IPS DF 6.9 (cell line): ENCODE measurements around the gene KCNMB2.

Experiments used
- DNase-seq: peaks from one replicate; pipeline ENCODE4 v3.0.0-alpha.2; 2013; ENCODE audit warnings: low read depth, low spot score
- H3K27ac ChIP-seq: one replicate; pipeline ENCODE4 v1.5.1; 2013; ENCODE audit warnings: low read length, control low read depth
- H3K27me3 ChIP-seq: 2 replicates; pipeline ENCODE4 v1.6.1; 2013; ENCODE audit warnings: mild to moderate bottlenecking, low read length; ENCODE audit not compliant: control insufficient read depth, insufficient read depth
- H3K36me3 ChIP-seq: 2 replicates; pipeline ENCODE4 v1.6.1; 2013; ENCODE audit warnings: low read length; ENCODE audit not compliant: control insufficient read depth, insufficient read depth
- H3K4me1 ChIP-seq: 2 replicates; pipeline ENCODE4 v1.6.1; 2013; ENCODE audit warnings: low read length; ENCODE audit not compliant: control insufficient read depth, insufficient read depth
- H3K4me3 ChIP-seq: 2 replicates; pipeline ENCODE4 v1.5.1; 2013; ENCODE audit warnings: mild to moderate bottlenecking, low read length
- H3K9me3 ChIP-seq: 2 replicates; pipeline ENCODE4 v1.6.1; 2013; ENCODE audit warnings: low read length, inconsistent platforms; ENCODE audit not compliant: control insufficient read depth, insufficient read depth
- WGBS: extraction: QIAGEN DNeasy Blood & Tissue Kit; methylation state at CpG from one replicate; pipeline ENCODE4 v1.1.7; 2013; ENCODE audit warnings: mixed read lengths, missing lambda C conversion rate; ENCODE audit not compliant: insufficient read length, insufficient coverage; 5-methylcytosine and 5-hydroxymethylcytosine counted together

The KCNMB2 gene

GRCh38 chr3:178672275-178672674 is 136.0 kb downstream of the KCNMB2 start:
- no peak for DNase-seq
- Histone ChIP-seq H3K4me1 (no peaks in the 10 kb centered on the region), H3K27ac (no peak overlapping the region), H3K27me3 (no peaks in the 10 kb centered on the region), H3K4me3 (no peak overlapping the region), H3K9me3 (no peaks in the 10 kb centered on the region), H3K36me3 (no peaks in the 10 kb centered on the region)
- no CpG with 5 or more reads among the region's 3 CpGs for WGBS

- no peaks in the 10 kb centered on the region for H3K27me3 ChIP-seq
- no CpG with 5 or more reads among the region's 1 CpG for whole genome bisulfite sequencing
- no peak overlapping the region for H3K27ac ChIP-seq
- no peak for DNase-seq
- H3K36me3 ChIP-seq = no peaks in the 10 kb centered on the region
- H3K4me3 ChIP-seq = no peak overlapping the region
- no peaks in the 10 kb centered on the region for H3K4me1 ChIP-seq
- no peaks in the 10 kb centered on the region for H3K9me3 ChIP-seq
Observed at GRCh38 chr3:178673529-178673928, 137.3 kb downstream of the KCNMB2 start.

GRCh38 chr3:178676077-178676476 is 139.8 kb downstream of the KCNMB2 start:
- H3K4me3 ChIP-seq = no peak overlapping the region
- no peak for DNase-seq
- H3K27ac ChIP-seq = no peak overlapping the region
- no peaks in the 10 kb centered on the region for H3K9me3 ChIP-seq
- no peaks in the 10 kb centered on the region for H3K36me3 ChIP-seq
- no peaks in the 10 kb centered on the region for H3K27me3 ChIP-seq
- no CpG with 5 or more reads among the region's 4 CpGs for WGBS
- H3K4me1 ChIP-seq = no peaks in the 10 kb centered on the region

- Histone ChIP-seq H3K9me3 (no peaks in the 10 kb centered on the region), H3K27ac (no peak overlapping the region), H3K27me3 (no peaks in the 10 kb centered on the region), H3K36me3 (no peaks in the 10 kb centered on the region), H3K4me3 (no peak overlapping the region), H3K4me1 (no peaks in the 10 kb centered on the region)
- DNase-seq = no peak
- WGBS = no CpG with 5 or more reads among the region's 9 CpGs
Observed at GRCh38 chr3:178676942-178677790, 140.9 kb downstream of the KCNMB2 start.

GRCh38 chr3:178677961-178678360 is 141.7 kb downstream of the KCNMB2 start:
- WGBS = no CpG with 5 or more reads among the region's 2 CpGs
- no peaks in the 10 kb centered on the region for H3K4me1 ChIP-seq
- no peaks in the 10 kb centered on the region for H3K27me3 ChIP-seq
- H3K27ac ChIP-seq = no peak overlapping the region
- DNase-seq = no peak
- no peaks in the 10 kb centered on the region for H3K9me3 ChIP-seq
- no peak overlapping the region for H3K4me3 ChIP-seq
- H3K36me3 ChIP-seq = no peaks in the 10 kb centered on the region

GRCh38 chr3:178680037-178680436 is 143.8 kb downstream of the KCNMB2 start:
- no peaks in the 10 kb centered on the region for H3K36me3 ChIP-seq
- H3K4me3 ChIP-seq = no peak overlapping the region
- no peaks in the 10 kb centered on the region for H3K4me1 ChIP-seq
- no CpG with 5 or more reads among the region's 3 CpGs for WGBS
- DNase-seq = no peak
- H3K27ac ChIP-seq = no peak overlapping the region
- no peaks in the 10 kb centered on the region for H3K9me3 ChIP-seq
- no peaks in the 10 kb centered on the region for H3K27me3 ChIP-seq

- WGBS = no CpG with 5 or more reads among the region's 2 CpGs
- no peaks in the 10 kb centered on the region for H3K27me3 ChIP-seq
Observed at GRCh38 chr3:178680489-178680888, 144.3 kb downstream of the KCNMB2 start.

GRCh38 chr3:178684881-178685590 is 148.8 kb downstream of the KCNMB2 start:
- Histone ChIP-seq H3K4me1 (no peaks in the 10 kb centered on the region), H3K9me3 (no peaks in the 10 kb centered on the region), H3K4me3 (no peak overlapping the region), H3K27me3 (no peaks in the 10 kb centered on the region), H3K27ac (no peak overlapping the region), H3K36me3 (no peaks in the 10 kb centered on the region)
- DNase-seq = peak; percentile 18
- no CpG with 5 or more reads among the region's 1 CpG for WGBS

More at GRCh38 chr3:178680489-178680888, 144.3 kb downstream of the KCNMB2 start:
- H3K4me1 ChIP-seq = no peaks in the 10 kb centered on the region
- no peaks in the 10 kb centered on the region for H3K36me3 ChIP-seq
- no peaks in the 10 kb centered on the region for H3K9me3 ChIP-seq
- no peak overlapping the region for H3K27ac ChIP-seq
- DNase-seq = no peak
- H3K4me3 ChIP-seq = no peak overlapping the region

- Histone ChIP-seq H3K27me3 (no peaks in the 10 kb centered on the region), H3K4me3 (no peak overlapping the region), H3K9me3 (no peaks in the 10 kb centered on the region), H3K4me1 (no peaks in the 10 kb centered on the region), H3K36me3 (no peaks in the 10 kb centered on the region), H3K27ac (no peak overlapping the region)
- WGBS = no CpG with 5 or more reads among the region's 3 CpGs
- DNase-seq = no peak
Observed at GRCh38 chr3:178685591-178685906, 149.3 kb downstream of the KCNMB2 start.

- Histone ChIP-seq H3K9me3 (no peaks in the 10 kb centered on the region), H3K4me1 (no peaks in the 10 kb centered on the region), H3K36me3 (no peaks in the 10 kb centered on the region), H3K27me3 (no peaks in the 10 kb centered on the region), H3K4me3 (no peak overlapping the region), H3K27ac (no peak overlapping the region)
- DNase-seq = no peak
- no CpG with 5 or more reads among the region's 1 CpG for WGBS
Observed at GRCh38 chr3:178686826-178687225, 150.6 kb downstream of the KCNMB2 start.
